ENCODE results near the gene MALRD1. TPM values are rescaled to one million over a fixed set of nuclear protein-coding genes. Genes with fewer than 3 reads are reported as not detected.
A peak's percentile ranks its signal among the peaks of the same experiment; 100 is the strongest.

Gene MALRD1
- total RNA-seq, result 0.32 and 1.7 TPM in 2 replicates

GRCh38 chr10:19048489-19048888 lies at the start of gene MALRD1:
Gene MALRD1, plus strand, starts transcription at chr10:19048801. Its CDS starts 138 bp downstream, at chr10:19048939.
- no peak within 1 kb of the TSS for H3K4me3 ChIP-seq (ENCODE audit: low read depth, low read length)
- TF ChIP-seq CTCF (IDR thresholded peaks at IDR 0.05; ENCODE audit: insufficient read depth, low read depth, low read length), result no peak
- DNase-seq (ENCODE audit: low read depth), result no peak

- DNase-seq (ENCODE audit: low read depth), result no peak
Measured at GRCh38 chr10:19003341-19003740, 45.3 kb upstream of the MALRD1 start.

GRCh38 chr10:19012111-19012510 lies 36.5 kb upstream of the MALRD1 start:
- DNase-seq (ENCODE audit: low read depth), result no peak
- no peak overlapping the region for H3K4me3 ChIP-seq (ENCODE audit: low read depth, low read length)
- no peak for TF ChIP-seq CTCF (IDR thresholded peaks at IDR 0.05; ENCODE audit: insufficient read depth, low read depth, low read length)

More at GRCh38 chr10:19003341-19003740, 45.3 kb upstream of the MALRD1 start:
- TF ChIP-seq CTCF (IDR thresholded peaks at IDR 0.05; ENCODE audit: insufficient read depth, low read depth, low read length), result no peak
- no peak overlapping the region for H3K4me3 ChIP-seq (ENCODE audit: low read depth, low read length)

- peak; percentile 38 for DNase-seq (ENCODE audit: low read depth)
- no peak overlapping the region for H3K4me3 ChIP-seq (ENCODE audit: low read depth, low read length)
- no peak for TF ChIP-seq CTCF (IDR thresholded peaks at IDR 0.05; ENCODE audit: insufficient read depth, low read depth, low read length)
Measured at GRCh38 chr10:19014034-19014433, 34.6 kb upstream of the MALRD1 start.

- H3K4me3 ChIP-seq (ENCODE audit: low read depth, low read length), result no peak overlapping the region
- no peak for TF ChIP-seq CTCF (IDR thresholded peaks at IDR 0.05; ENCODE audit: insufficient read depth, low read depth, low read length)
- no peak for DNase-seq (ENCODE audit: low read depth)
Measured at GRCh38 chr10:19014498-19014897, 34.1 kb upstream of the MALRD1 start.

GRCh38 chr10:19017116-19017890 lies 31.3 kb upstream of the MALRD1 start:
- DNase-seq (ENCODE audit: low read depth), result peak; percentile 36
- no peak for TF ChIP-seq CTCF (IDR thresholded peaks at IDR 0.05; ENCODE audit: insufficient read depth, low read depth, low read length)
- H3K4me3 ChIP-seq (ENCODE audit: low read depth, low read length), result no peak overlapping the region

All from fibroblast of villous mesenchyme (primary cell).